ENCODE results near the gene MALAT1. TPM values are rescaled to one million over a fixed set of nuclear protein-coding genes. Genes with fewer than 3 reads are reported as not detected.
"Not testable (repeated sequence)": the region's sequence is repeated elsewhere in the genome, so short reads cannot be mapped to it uniquely, and the experiment has no call there.

Gene MALAT1
- over 10,000 TPM in 2 of 4 donors, 1,000 to 10,000 TPM in 2; 2,194 to 20,520 (median 8,164) TPM for total RNA-seq

DNA sequence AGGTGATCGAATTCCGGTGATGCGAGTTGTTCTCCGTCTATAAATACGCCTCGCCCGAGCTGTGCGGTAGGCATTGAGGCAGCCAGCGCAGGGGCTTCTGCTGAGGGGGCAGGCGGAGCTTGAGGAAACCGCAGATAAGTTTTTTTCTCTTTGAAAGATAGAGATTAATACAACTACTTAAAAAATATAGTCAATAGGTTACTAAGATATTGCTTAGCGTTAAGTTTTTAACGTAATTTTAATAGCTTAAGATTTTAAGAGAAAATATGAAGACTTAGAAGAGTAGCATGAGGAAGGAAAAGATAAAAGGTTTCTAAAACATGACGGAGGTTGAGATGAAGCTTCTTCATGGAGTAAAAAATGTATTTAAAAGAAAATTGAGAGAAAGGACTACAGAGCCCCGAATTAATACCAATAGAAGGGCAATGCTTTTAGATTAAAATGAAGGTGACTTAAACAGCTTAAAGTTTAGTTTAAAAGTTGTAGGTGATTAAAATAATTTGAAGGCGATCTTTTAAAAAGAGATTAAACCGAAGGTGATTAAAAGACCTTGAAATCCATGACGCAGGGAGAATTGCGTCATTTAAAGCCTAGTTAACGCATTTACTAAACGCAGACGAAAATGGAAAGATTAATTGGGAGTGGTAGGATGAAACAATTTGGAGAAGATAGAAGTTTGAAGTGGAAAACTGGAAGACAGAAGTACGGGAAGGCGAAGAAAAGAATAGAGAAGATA, at the start of gene MALAT1:
TSS of gene MALAT1 (plus strand) at position 69 of the 736 bp plus-strand sequence.
- ATAC-seq = no peak
- WGBS, 2 donors (ENCODE audit: low coverage in 1 of 2) = 0 to 1% methylated on average over 22 to 24 of the region's 24 CpGs
- peaks cover 14 to 30% of the 10 kb centered on the region in 2 donors for H3K36me3 ChIP-seq
- H3K4me3 ChIP-seq = peak within 1 kb of the TSS; percentile 74 to 97
- H3K27me3 ChIP-seq = no peaks in the 10 kb centered on the region
- no peaks in the 10 kb centered on the region for H3K9me3 ChIP-seq
- H3K4me1 ChIP-seq = peaks cover 5 to 30% (median 18%) of the 10 kb centered on the region in 3 donors
- peak; percentile 100 for TF ChIP-seq POLR2A (IDR thresholded peaks at IDR 0.05)
- TF ChIP-seq EP300 (IDR thresholded peaks at IDR 0.05) = no peak
- TF ChIP-seq, protein P1, sequence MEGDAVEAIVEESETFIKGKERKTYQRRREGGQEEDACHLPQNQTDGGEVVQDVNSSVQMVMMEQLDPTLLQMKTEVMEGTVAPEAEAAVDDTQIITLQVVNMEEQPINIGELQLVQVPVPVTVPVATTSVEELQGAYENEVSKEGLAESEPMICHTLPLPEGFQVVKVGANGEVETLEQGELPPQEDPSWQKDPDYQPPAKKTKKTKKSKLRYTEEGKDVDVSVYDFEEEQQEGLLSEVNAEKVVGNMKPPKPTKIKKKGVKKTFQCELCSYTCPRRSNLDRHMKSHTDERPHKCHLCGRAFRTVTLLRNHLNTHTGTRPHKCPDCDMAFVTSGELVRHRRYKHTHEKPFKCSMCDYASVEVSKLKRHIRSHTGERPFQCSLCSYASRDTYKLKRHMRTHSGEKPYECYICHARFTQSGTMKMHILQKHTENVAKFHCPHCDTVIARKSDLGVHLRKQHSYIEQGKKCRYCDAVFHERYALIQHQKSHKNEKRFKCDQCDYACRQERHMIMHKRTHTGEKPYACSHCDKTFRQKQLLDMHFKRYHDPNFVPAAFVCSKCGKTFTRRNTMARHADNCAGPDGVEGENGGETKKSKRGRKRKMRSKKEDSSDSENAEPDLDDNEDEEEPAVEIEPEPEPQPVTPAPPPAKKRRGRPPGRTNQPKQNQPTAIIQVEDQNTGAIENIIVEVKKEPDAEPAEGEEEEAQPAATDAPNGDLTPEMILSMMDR (IDR thresholded peaks at IDR 0.05) = peak in 1 of 4 experiments; percentile 23
- TF ChIP-seq POLR2AphosphoS5 (IDR thresholded peaks at IDR 0.05) = peak; percentile 100
- peak within 1 kb of the TSS; percentile 96 to 100 (median 98) for H3K27ac ChIP-seq

DNA sequence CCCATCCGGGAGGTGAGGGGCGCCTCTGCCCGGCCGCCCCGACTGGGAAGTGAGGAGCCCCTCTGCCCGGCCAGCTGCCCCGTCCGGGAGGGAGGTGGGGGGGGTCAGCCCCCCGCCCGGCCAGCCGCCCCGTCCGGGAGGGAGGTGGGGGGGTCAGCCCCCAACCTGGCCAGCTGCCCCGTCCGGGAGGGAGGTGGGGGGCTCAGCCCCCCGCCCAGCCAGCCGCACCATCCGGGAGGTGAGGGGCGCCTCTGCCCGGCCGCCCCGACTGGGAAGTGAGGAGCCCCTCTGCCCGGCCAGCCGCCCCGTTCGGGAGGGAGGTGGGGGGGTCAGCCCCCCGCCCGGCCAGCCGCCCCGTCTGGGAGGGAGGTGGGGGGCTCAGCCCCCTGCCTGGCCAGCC, 47.5 kb upstream of the MALAT1 start:
- H3K9me3 ChIP-seq, H3K27me3 ChIP-seq, H3K4me3 ChIP-seq, ATAC-seq, H3K27ac ChIP-seq: not testable (repeated sequence)
- no CpG with 5 or more reads among the region's 30 CpGs for WGBS, 2 donors (ENCODE audit: low coverage in 1 of 2)
- H3K4me1 ChIP-seq = peaks cover 0 to 36% (median 18%) of the 10 kb centered on the region in 3 donors
- peaks cover 0 to 11% of the 10 kb centered on the region in 2 donors for H3K36me3 ChIP-seq

DNA sequence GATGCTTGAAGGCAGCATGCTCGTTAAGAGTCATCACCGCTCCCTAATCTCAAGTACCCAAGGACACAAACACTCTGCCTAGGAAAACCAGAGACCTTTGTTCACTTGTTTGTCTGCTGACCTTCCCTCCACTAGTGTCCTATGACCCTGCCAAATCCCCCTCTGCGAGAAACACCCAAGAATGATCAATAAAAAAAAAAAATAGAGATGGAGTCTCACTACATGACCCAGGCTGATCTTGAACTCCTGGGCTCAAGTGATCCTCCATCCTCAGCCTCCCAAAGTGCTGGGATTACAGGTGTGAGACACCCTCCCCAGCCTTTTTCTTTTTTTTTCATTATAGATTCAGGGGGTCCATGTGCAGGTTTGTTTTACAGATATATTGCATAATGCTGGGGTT, 46.6 kb upstream of the MALAT1 start:
- H3K9me3 ChIP-seq, H3K4me3 ChIP-seq, ATAC-seq, H3K36me3 ChIP-seq, H3K27me3 ChIP-seq: not testable (repeated sequence)
- Histone ChIP-seq H3K27ac (peak overlapping the region in 3 of 4 donors; percentile 65 to 94 (median 88)), H3K4me1 (peaks cover 0 to 40% (median 18%) of the 10 kb centered on the region in 3 donors)
- WGBS, 2 donors (ENCODE audit: low coverage in 1 of 2) = 60 to 80% methylated on average over 1 of the region's 3 CpGs

DNA sequence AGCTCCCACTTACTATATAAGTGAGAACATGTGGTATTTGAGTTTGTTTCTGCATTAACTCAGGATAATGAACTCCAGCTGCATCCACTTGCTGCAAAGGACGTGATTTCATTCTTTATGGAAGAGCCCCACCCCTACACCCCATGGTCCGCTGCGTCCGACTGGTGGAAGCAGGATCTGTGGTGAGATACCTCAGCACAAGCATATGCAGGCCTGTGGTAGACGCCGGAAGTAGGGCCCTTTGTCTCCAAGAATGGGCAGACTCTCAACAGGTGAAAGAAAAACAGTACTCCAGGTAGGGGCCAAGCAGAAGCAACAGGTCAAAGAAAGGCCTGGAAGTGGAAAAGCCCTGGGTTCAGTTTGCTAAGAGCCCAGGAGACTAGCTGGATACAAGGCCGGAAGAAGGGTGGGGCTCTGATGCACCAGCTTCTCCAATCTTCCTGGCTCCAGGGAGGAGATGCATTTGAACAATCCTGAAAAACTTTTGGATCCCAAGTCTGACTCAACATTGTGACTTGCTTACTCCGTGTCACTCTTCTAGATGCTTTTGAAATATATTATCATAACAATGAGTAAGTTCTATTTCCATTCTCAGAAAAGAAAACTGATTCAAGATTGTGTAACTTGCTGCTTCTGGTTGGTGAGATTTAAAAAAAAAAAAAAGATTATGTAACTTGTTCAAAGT, 45.9 kb upstream of the MALAT1 start:
- ATAC-seq = peak; percentile 71
- Histone ChIP-seq H3K9me3 (no peaks in the 10 kb centered on the region), H3K36me3 (no peaks in the 10 kb centered on the region), H3K4me3 (no peak overlapping the region), H3K4me1 (peaks cover 0 to 40% (median 18%) of the 10 kb centered on the region in 3 donors), H3K27ac (peak overlapping the region; percentile 25 to 94 (median 76)), H3K27me3 (no peaks in the 10 kb centered on the region)
- WGBS, 2 donors (ENCODE audit: low coverage in 1 of 2) = 37 to 69% methylated on average over 4 to 6 of the region's 8 CpGs
- TF ChIP-seq POLR2AphosphoS5 (IDR thresholded peaks at IDR 0.05) = peak; percentile 61
- TF ChIP-seq POLR2A (IDR thresholded peaks at IDR 0.05) = no peak

DNA sequence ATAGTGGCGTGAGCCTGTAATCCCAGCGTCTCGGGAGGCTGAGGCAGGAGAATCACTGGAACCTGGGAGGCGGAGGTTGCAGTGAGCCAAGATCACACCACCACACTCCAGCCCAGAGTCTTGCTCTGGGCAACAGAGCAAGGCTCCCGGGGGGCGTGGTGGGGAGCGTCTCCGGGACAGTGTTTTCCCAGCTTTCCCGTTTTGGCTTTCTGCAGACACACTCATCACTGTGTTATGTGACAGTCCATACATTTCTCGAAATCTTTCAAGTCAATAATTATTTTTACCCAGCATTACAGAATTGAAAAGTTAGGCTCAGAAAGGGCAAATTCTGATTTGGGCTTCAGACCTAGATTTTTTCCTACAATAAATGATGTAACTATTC, 44.5 kb upstream of the MALAT1 start:
- Histone ChIP-seq H3K4me3 (peak overlapping the region in 1 of 2 donors; percentile 55), H3K27ac (peak overlapping the region; percentile 64 to 94 (median 90)), H3K36me3 (no peaks in the 10 kb centered on the region), H3K9me3 (no peaks in the 10 kb centered on the region), H3K27me3 (no peaks in the 10 kb centered on the region), H3K4me1 (peaks cover 0 to 40% (median 18%) of the 10 kb centered on the region in 3 donors)
- TF ChIP-seq, protein P1 (IDR thresholded peaks at IDR 0.05) = no peak
- TF ChIP-seq POLR2AphosphoS5 (IDR thresholded peaks at IDR 0.05) = no peak
- ATAC-seq = no peak
- WGBS, 2 donors (ENCODE audit: low coverage in 1 of 2) = 17 to 25% methylated on average over 1 to 5 of the region's 10 CpGs

DNA sequence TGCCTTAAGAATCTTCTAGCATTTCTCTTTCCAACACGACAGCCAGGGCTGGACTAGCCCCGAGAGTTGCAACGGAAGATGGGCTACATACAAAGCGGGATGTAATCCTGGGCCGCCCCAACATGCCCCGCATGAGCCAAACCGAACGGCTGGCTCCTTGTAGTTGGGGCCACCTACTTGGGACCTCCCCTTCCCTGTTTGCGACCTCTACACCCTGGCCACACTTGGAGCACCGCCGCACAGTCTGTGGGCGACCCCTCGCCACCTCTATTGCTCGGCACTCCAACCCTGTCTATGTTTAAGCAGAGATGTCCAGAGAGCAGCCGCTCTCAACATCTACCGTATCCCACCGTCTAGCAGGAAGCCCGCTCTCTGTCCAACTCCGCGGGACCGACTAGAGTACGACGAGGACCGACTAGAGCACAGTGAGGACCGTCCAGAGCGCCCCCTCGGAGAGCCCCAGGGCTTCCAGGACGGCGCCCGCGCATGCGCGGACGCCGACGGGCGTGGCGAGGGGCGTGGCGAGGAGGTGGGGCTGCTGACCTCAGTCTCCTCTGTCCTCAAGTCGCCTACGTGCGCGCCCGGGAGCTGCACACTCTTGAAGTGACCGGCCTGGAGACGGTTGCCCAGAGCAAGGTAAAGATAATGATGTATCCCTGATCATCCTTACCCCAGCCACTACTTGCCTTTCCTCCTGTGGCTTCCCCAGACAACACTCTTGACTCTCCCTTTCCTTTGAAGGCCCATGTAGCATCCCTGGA, 44.0 kb upstream of the MALAT1 start:
- no peaks in the 10 kb centered on the region for H3K36me3 ChIP-seq
- H3K9me3 ChIP-seq = no peaks in the 10 kb centered on the region

More for the DNA sequence above, 44.0 kb upstream of the MALAT1 start:
- WGBS, 2 donors (ENCODE audit: low coverage in 1 of 2) = 2 to 15% methylated on average over 4 to 11 of the region's 47 CpGs
- peak overlapping the region; percentile 64 to 94 (median 90) for H3K27ac ChIP-seq
- H3K4me3 ChIP-seq = peak overlapping the region; percentile 34 to 55
- peak; percentile 61 to 76 for TF ChIP-seq POLR2A (IDR thresholded peaks at IDR 0.05)
- peak; percentile 74 for TF ChIP-seq POLR2AphosphoS5 (IDR thresholded peaks at IDR 0.05)
- TF ChIP-seq EP300 (IDR thresholded peaks at IDR 0.05) = no peak
- TF ChIP-seq, protein P1 (IDR thresholded peaks at IDR 0.05) = peak in 2 of 4 experiments; percentile 1 to 31
- H3K27me3 ChIP-seq = no peaks in the 10 kb centered on the region
- ATAC-seq = peak; percentile 89
- H3K4me1 ChIP-seq = peaks cover 0 to 40% (median 18%) of the 10 kb centered on the region in 3 donors
